K562 (cell line): Measurements from ENCODE around the gene UBR3. TPM values are rescaled to one million over a fixed set of nuclear protein-coding genes. Genes with fewer than 3 reads are reported as not detected.
A peak's percentile ranks its signal among the peaks of the same experiment; 100 is the strongest.

Source experiments
- ATAC-seq: fragments of 200-7000 bp; cut with Tn5 transposase; 3 replicates; pipeline ENCODE4 v1.9.1; 2020; ENCODE audit warnings: moderate library complexity
- BruUV-seq: library from RNA; stranded (reverse); fragments of 400-500 nt; replicated peaks from 2 replicates; lab custom pipeline; 2021; lab: Mats Ljungman, UMichigan
- CTCF ChIA-PET: fragments of 300-600 bp; formaldehyde crosslinking; extraction: SDS; loops from one replicate; lab custom pipeline; 2021; ENCODE audit warnings: low intra/inter-chr PET ratio; lab: Yijun Ruan, JAX
- POLR2A ChIA-PET: fragments of 300-600, 350-650 bp; sonication (Branson Sonifier 250); formaldehyde crosslinking; extraction: SDS; loops from one replicate; lab custom pipeline; 2021; ENCODE audit warnings: antibody characterized with exemption, inconsistent platforms; lab: Yijun Ruan, JAX
- DNase-seq, 4 experiments: peaks; one replicate each; pipeline versions ENCODE4 v3.0.0 to v3.0.0-alpha.2; 2011 to 2018; ENCODE audit warnings: low spot score in 3 of 4, mixed read lengths in 3 of 4; ENCODE audit errors: extremely low read depth in 1 of 4
- FAIRE-seq: peaks from 2 replicates; lab custom pipeline; 2011; peaks lifted over from hg19 to GRCh38; lab: Jason Lieb, UNC
- H2AFZ ChIP-seq: 2 replicates; pipeline ENCODE4 v1.6.0; 2011; ENCODE audit warnings: low read depth, low read length, control low read depth, inconsistent platforms
- H3K27ac ChIP-seq: fragments of 200-600 bp; 3 replicates; pipeline ENCODE4 v1.8.0; 2011; ENCODE audit warnings: low read depth, mild to moderate bottlenecking, control low read depth, inconsistent platforms, low read length, moderate library complexity, mixed read lengths; ENCODE audit errors: extremely low read depth
- H3K27me3 ChIP-seq, 2 experiments: fragments of 300-600 bp in 1 of 2; 2 replicates in 1 of 2; 3 replicates in 1 of 2; pipeline versions ENCODE4 v1.6.0 to v1.8.0; 2011; ENCODE audit warnings: inconsistent platforms in 2 of 2, low read length in 2 of 2, mild to moderate bottlenecking in 1 of 2, mixed read lengths in 1 of 2, moderate library complexity in 1 of 2; ENCODE audit not compliant: control insufficient read depth in 2 of 2, insufficient read depth in 2 of 2
- H3K36me3 ChIP-seq: fragments of 300-600 bp; 3 replicates; pipeline ENCODE4 v1.8.0; 2011; ENCODE audit warnings: mild to moderate bottlenecking, low read length, inconsistent platforms; ENCODE audit not compliant: control insufficient read depth, insufficient read depth
- H3K4me1 ChIP-seq, 2 experiments: fragments of 200-600 bp in 1 of 2; replicated peaks in 1 of 2; 2 replicates in 1 of 2; 3 replicates in 1 of 2; pipeline versions ENCODE4 v1.5.1 to v1.8.0; 2011; ENCODE audit warnings: inconsistent platforms in 2 of 2, low read length in 2 of 2, mild to moderate bottlenecking in 1 of 2, mixed read lengths in 1 of 2, moderate library complexity in 1 of 2; ENCODE audit not compliant: control insufficient read depth in 2 of 2, insufficient read depth in 2 of 2
- H3K4me2 ChIP-seq: 2 replicates; pipeline ENCODE4 v1.6.1; 2011; ENCODE audit warnings: low read length, control low read depth, inconsistent platforms, mixed read lengths; ENCODE audit not compliant: insufficient read depth
- H3K4me3 ChIP-seq: fragments of 200-600 bp; sonication (generic), shearing (Covaris generic); 2 replicates; pipeline ENCODE4 v1.5.1; 2016; ENCODE audit warnings: control low read depth, inconsistent platforms
- H3K79me2 ChIP-seq: fragments of 200-600 bp; 3 replicates; pipeline ENCODE4 v1.8.0; 2011; ENCODE audit warnings: low read length, inconsistent platforms; ENCODE audit not compliant: control insufficient read depth, insufficient read depth
- H3K9ac ChIP-seq, 2 experiments: 2 replicates each; pipeline versions ENCODE4 v1.6.0 to v1.6.1; 2011; ENCODE audit warnings: low read depth in 2 of 2, low read length in 2 of 2, control low read depth in 1 of 2, inconsistent platforms in 1 of 2, mild to moderate bottlenecking in 1 of 2, mixed read lengths in 1 of 2; ENCODE audit not compliant: insufficient read depth in 1 of 2
- H3K9me1 ChIP-seq: one replicate; pipeline ENCODE4 v1.6.0; 2011; ENCODE audit warnings: inconsistent platforms, mild to moderate bottlenecking, low read length, moderate library complexity; ENCODE audit not compliant: control insufficient read depth, insufficient read depth
- H3K9me3 ChIP-seq: replicated peaks from 2 replicates; pipeline ENCODE4 v1.5.1; 2011; ENCODE audit warnings: low read depth, low read length, inconsistent platforms; ENCODE audit not compliant: control insufficient read depth, insufficient read depth
- H4K20me1 ChIP-seq: replicated peaks from 2 replicates; pipeline ENCODE4 v1.6.1; 2011; ENCODE audit warnings: low read length, inconsistent platforms, mixed read lengths; ENCODE audit not compliant: control insufficient read depth, insufficient read depth
- BACH1 ChIP-seq: fragments of 200-800 bp; sonication (Bioruptor generic); IDR thresholded peaks from 2 replicates; pipeline ENCODE4 v1.6.1; 2016; ENCODE audit warnings: missing genetic modification characterization, missing compliant biosample characterization
- CEBPG ChIP-seq, 3 experiments: fragments of 200-800 bp in 1 of 3; sonication (Bioruptor generic) in 1 of 3; sonication (generic) in 1 of 3; formaldehyde crosslinking in 1 of 3; IDR thresholded peaks in 2 of 3; conservative IDR thresholded peaks in 1 of 3; 2 replicates each; pipeline versions ENCODE4 v1.6.1 to v1.8.0; 2016 to 2022; ENCODE audit warnings: missing compliant biosample characterization in 2 of 3, missing genetic modification characterization in 2 of 3, mild to moderate bottlenecking in 1 of 3, missing genetic modification reagents in 1 of 3
- FOXA1 ChIP-seq: fragments of 450-650 bp; IDR thresholded peaks from 2 replicates; pipeline ENCODE4 v1.6.1; 2016; ENCODE audit warnings: mild to moderate bottlenecking, borderline replicate concordance
- POLR2H ChIP-seq: IDR thresholded peaks from 2 replicates; pipeline ENCODE4 v1.6.1; 2016; ENCODE audit warnings: missing genetic modification characterization, low read depth, mild to moderate bottlenecking, control low read depth, missing compliant biosample characterization, moderate library complexity
- RHOXF2B ChIP-seq: fragments of 250-450 bp; sonication (Bioruptor Pico); conservative IDR thresholded peaks from 2 replicates; pipeline ENCODE4 v1.5.1; 2021
- SMAD1 ChIP-seq: fragments of 150-350 bp; IDR thresholded peaks from 2 replicates; pipeline ENCODE4 v1.6.1; 2014; ENCODE audit warnings: low read length, low read depth; ENCODE audit not compliant: partially characterized antibody
- WGBS: fragments of 100-300 bp; shearing (Covaris generic); methylation state at CpG from one replicate; pipeline ENCODE4 v1.1.6; 2016; ENCODE audit warnings: low coverage, mixed read lengths; ENCODE audit not compliant: insufficient coverage; ENCODE audit errors: missing lambda C conversion rate; 5-methylcytosine and 5-hydroxymethylcytosine counted together
- in situ Hi-C: fragments of 300-500 bp; cut with MboI; formaldehyde crosslinking; loops from 4 replicates; pipeline ENCODE4 v1.15.0; 2018; ENCODE audit warnings: inconsistent platforms, mixed read lengths
- intact Hi-C: fragments of 100-400 bp; cut with micrococcal nuclease; formaldehyde crosslinking; loops from 2 replicates; pipeline ENCODE4 v1.14.2; 2022
- polyA plus RNA-seq, 8 experiments: library from polyadenylated mRNA; depleted of rRNA in 4 of 8; stranded (reverse) in 5 of 8; unstranded in 3 of 8; fragments of >200 nt; fragmentation: Nextera tagmentation in 2 of 8; fragmentation: Illumina TruSeq in 1 of 8; extraction: Ambion mirVana in 2 of 8; extraction: Trizol in 1 of 8; gene quantifications; 2 replicates each; pipeline versions ENCODE4 v1.2.1 to v1.2.3, GENCODE V29; 2011 to 2014; ENCODE audit warnings: inconsistent platforms in 1 of 8, missing spikeins in 1 of 8
- total RNA-seq, 7 experiments: library from RNA; depleted of rRNA in 6 of 7; stranded (reverse); fragments of >200 nt in 6 of 7; fragmentation: Illumina TruSeq in 2 of 7; extraction: Trizol in 2 of 7; gene quantifications; 2 replicates each; pipeline versions ENCODE4 v1.2.1 to v1.2.3, GENCODE V29; 2011 to 2021; ENCODE audit warnings: low replicate concordance in 1 of 7
- TF ChIP-seq, protein P1 (sequence below): sonication (generic); formaldehyde crosslinking; IDR thresholded peaks from 2 replicates; pipeline ENCODE4 v1.8.0; 2023; ENCODE audit warnings: missing genetic modification reagents, mild to moderate bottlenecking, borderline replicate concordance

Gene UBR3
- total and polyA plus RNA-seq, 9 of the 15 experiments (the other 6 are each of a cell fraction or from before 2014, with no cell fraction given) = 14.4 to 63.5 (median 40.4) TPM

DNA sequence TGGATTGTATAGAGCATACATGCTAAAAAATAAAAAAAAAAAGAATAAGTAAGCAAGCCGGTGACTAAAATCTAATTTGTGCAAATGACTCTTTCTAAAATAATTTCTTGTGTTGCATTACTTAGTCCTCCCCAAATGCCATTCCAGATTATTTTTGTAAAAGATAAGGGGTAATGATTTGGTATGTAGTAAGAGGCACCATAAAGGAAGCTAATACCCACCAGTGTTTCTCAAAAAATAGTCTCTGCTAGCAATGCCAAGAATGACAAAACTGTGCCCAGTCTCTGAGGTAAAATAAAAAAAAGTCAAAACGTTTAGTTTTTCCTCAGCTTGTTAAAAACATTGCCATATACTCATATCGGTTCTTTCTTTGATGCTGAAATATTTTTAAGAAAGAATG is 5.2 kb upstream of the UBR3 start:
- no TSS peak for BruUV-seq
- TF ChIP-seq BACH1 (tag) = no peak
- 0 out of 2 replicates have a peak, but pooled peaks have one; percentile 15 for TF ChIP-seq POLR2H (tag)
- H3K9me3 ChIP-seq = no peaks in the 10 kb centered on the region
- peaks cover 54% of the 10 kb centered on the region for H3K36me3 ChIP-seq
- H3K9ac ChIP-seq = no peak overlapping the region
- FAIRE-seq (no peak), DNase-seq (no peak), ATAC-seq (no peak)
- no peaks in the 10 kb centered on the region for H3K27me3 ChIP-seq
- no peak overlapping the region for H3K4me3 ChIP-seq
- no peak overlapping the region for H3K4me2 ChIP-seq
- no peaks in the 10 kb centered on the region for H4K20me1 ChIP-seq
- H3K9me1 ChIP-seq = no peaks in the 10 kb centered on the region
- no peak overlapping the region for H2AFZ ChIP-seq
- in situ Hi-C loops (loop anchor here (5.0 kb wide), 1 partner anchor 105 kb away; no protein-coding TSS in a partner anchor), intact Hi-C loops (loop anchor here (10.0 kb wide), 1 partner anchor 543 kb away; no protein-coding TSS in a partner anchor)
- 52% methylated on average over 3 of the region's 3 CpGs for whole genome bisulfite sequencing
- peaks cover 12 to 19% of the 10 kb centered on the region in 2 experiments; a peak in 4 of 5 replicates for H3K4me1 ChIP-seq
- no peak overlapping the region for H3K27ac ChIP-seq
- POLR2A ChIA-PET = interaction anchor here (1.0 kb wide), 1 partner anchor 9 kb away, joined by 6 read pairs; no protein-coding TSS in a partner anchor
- CTCF ChIA-PET = no interaction called here
- peaks cover 53% of the 10 kb centered on the region for H3K79me2 ChIP-seq

DNA sequence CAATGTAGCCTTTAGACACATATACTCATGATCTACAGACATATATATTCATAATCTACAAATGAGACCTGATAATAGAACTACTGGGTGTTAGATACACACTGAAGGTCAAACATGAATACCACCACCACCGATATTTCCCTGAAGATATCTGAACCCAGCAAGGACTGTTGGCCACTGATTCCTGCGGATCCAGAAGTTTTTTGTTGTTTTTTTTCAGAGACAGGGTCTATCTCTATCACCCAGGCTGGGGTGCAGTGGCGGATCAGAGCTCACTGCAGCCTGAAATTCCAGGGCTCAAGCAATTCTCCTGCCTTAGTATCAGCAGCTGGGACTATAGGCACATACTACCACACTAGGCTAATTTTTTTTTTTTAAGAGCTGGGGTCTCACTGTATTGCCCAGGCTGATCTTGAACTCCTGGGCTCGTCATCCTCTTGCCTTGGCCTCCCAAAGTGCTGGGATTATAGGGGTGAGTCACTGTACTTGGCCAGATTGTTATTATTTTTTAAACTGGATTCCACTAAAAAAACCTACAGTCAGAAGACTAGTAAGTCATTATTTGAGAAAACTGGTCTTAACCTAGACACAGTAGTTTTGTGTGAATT is 4.4 kb upstream of the UBR3 start:
- no peaks in the 10 kb centered on the region for H3K9me3 ChIP-seq
- H3K4me1 ChIP-seq = peaks cover 12 to 28% of the 10 kb centered on the region in 2 experiments; a peak in 4 of 5 replicates
- FAIRE-seq = no peak
- ChIA-PET CTCF (interaction anchor here (3.5 kb wide), 1 partner anchor 55 kb away, joined by 57 read pairs; no protein-coding TSS in a partner anchor), POLR2A (interaction anchor here (0.5 to 1.8 kb wide), 5 partner anchors 7 to 1106 kb away, joined by 3 to 6 read pairs (median 4); partner anchors contain the start of gene GORASP2)
- H3K79me2 ChIP-seq = peaks cover 58% of the 10 kb centered on the region
- 0 out of 2 replicates have a peak, but pooled peaks cover 2% of the 10 kb centered on the region for H4K20me1 ChIP-seq
- intact Hi-C loops (loop anchor here (10.0 kb wide), 1 partner anchor 542 kb away; no protein-coding TSS in a partner anchor), in situ Hi-C loops (loop anchor here (5.0 kb wide), 1 partner anchor 104 kb away; no protein-coding TSS in a partner anchor)
- BruUV-seq = no TSS peak
- peak in 1 of 4 experiments; percentile 53 for DNase-seq
- H3K4me2 ChIP-seq = peak overlapping the region; percentile 89
- H2AFZ ChIP-seq = no peak overlapping the region
- peak overlapping the region; percentile 33; the same call in 1 of the 3 replicates for H3K27ac ChIP-seq
- ATAC-seq = no peak
- WGBS = 12% methylated on average over 4 of the region's 4 CpGs
- H3K9ac ChIP-seq = peak overlapping the region; percentile 82 to 88; a peak in 3 of 4 replicates
- H3K4me3 ChIP-seq = peak overlapping the region; percentile 65
- no peaks in the 10 kb centered on the region for H3K27me3 ChIP-seq
- H3K36me3 ChIP-seq = peaks cover 49% of the 10 kb centered on the region
- no peaks in the 10 kb centered on the region for H3K9me1 ChIP-seq
- no peak for TF ChIP-seq CEBPG (CRISPR knock-in tag; IDR thresholded peaks at IDR 0.05)
- no peak for TF ChIP-seq CEBPG (tag; conservative IDR thresholded peaks at IDR 0.05 in 1 of 2, IDR thresholded peaks at IDR 0.05 in 1 of 2)
- TF ChIP-seq RHOXF2B (CRISPR knock-in tag) = no peak
- TF ChIP-seq FOXA1 = no peak
- TF ChIP-seq SMAD1 = no peak
- TF ChIP-seq, protein P1, sequence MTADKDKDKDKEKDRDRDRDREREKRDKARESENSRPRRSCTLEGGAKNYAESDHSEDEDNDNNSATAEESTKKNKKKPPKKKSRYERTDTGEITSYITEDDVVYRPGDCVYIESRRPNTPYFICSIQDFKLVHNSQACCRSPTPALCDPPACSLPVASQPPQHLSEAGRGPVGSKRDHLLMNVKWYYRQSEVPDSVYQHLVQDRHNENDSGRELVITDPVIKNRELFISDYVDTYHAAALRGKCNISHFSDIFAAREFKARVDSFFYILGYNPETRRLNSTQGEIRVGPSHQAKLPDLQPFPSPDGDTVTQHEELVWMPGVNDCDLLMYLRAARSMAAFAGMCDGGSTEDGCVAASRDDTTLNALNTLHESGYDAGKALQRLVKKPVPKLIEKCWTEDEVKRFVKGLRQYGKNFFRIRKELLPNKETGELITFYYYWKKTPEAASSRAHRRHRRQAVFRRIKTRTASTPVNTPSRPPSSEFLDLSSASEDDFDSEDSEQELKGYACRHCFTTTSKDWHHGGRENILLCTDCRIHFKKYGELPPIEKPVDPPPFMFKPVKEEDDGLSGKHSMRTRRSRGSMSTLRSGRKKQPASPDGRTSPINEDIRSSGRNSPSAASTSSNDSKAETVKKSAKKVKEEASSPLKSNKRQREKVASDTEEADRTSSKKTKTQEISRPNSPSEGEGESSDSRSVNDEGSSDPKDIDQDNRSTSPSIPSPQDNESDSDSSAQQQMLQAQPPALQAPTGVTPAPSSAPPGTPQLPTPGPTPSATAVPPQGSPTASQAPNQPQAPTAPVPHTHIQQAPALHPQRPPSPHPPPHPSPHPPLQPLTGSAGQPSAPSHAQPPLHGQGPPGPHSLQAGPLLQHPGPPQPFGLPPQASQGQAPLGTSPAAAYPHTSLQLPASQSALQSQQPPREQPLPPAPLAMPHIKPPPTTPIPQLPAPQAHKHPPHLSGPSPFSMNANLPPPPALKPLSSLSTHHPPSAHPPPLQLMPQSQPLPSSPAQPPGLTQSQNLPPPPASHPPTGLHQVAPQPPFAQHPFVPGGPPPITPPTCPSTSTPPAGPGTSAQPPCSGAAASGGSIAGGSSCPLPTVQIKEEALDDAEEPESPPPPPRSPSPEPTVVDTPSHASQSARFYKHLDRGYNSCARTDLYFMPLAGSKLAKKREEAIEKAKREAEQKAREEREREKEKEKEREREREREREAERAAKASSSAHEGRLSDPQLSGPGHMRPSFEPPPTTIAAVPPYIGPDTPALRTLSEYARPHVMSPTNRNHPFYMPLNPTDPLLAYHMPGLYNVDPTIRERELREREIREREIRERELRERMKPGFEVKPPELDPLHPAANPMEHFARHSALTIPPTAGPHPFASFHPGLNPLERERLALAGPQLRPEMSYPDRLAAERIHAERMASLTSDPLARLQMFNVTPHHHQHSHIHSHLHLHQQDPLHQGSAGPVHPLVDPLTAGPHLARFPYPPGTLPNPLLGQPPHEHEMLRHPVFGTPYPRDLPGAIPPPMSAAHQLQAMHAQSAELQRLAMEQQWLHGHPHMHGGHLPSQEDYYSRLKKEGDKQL (CRISPR knock-in tag) = no peak
